ENCODE measurements around the gene NFKBIE.

NFKBIE gene

DNA sequence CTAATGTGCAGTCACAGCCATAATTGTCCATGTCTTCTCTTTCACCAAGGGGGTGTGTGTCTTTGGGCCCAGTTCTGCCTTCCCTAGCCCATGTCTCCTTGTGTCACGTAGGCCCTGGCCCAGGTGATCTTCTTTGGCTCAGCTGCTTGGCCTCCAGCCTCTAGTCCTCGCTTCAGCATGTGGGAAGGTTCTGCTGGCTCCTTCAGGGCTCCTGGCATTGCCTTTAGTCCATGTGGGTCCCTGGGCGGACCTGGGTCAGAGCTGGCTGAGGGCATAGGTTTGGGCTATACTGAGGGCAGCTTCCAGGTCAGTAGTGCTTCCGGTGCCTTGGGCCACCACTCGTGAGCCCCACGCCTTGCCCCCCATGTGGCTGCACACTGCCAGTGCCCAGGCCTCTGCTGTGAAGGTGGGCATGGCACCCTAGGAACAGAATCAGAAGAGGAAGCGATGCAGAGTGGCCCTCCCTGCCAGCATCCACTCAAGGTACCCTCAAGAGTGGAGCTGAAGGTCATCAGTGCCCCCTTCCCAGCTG lies 35.0 kb upstream of the NFKBIE start:
- H3K27me3 ChIP-seq (ENCODE audit: insufficient read depth, low read depth), result peaks cover 5% of the 10 kb centered on the region; the same call in 1 of the 2 replicates
- H3K9ac ChIP-seq, result no peak overlapping the region
- H3K79me2 ChIP-seq (ENCODE audit: insufficient read depth, low read depth), result no peaks in the 10 kb centered on the region
- H3K4me3 ChIP-seq (IDR thresholded peaks at IDR 0.05; ENCODE audit: insufficient read depth, low read depth, low read length), result no peak overlapping the region
- TF ChIP-seq, protein P1, sequence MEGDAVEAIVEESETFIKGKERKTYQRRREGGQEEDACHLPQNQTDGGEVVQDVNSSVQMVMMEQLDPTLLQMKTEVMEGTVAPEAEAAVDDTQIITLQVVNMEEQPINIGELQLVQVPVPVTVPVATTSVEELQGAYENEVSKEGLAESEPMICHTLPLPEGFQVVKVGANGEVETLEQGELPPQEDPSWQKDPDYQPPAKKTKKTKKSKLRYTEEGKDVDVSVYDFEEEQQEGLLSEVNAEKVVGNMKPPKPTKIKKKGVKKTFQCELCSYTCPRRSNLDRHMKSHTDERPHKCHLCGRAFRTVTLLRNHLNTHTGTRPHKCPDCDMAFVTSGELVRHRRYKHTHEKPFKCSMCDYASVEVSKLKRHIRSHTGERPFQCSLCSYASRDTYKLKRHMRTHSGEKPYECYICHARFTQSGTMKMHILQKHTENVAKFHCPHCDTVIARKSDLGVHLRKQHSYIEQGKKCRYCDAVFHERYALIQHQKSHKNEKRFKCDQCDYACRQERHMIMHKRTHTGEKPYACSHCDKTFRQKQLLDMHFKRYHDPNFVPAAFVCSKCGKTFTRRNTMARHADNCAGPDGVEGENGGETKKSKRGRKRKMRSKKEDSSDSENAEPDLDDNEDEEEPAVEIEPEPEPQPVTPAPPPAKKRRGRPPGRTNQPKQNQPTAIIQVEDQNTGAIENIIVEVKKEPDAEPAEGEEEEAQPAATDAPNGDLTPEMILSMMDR (conservative IDR thresholded peaks at IDR 0.05; ENCODE audit: low read depth, low read length), result no peak
- no peak overlapping the region for H3K4me2 ChIP-seq
- H2AFZ ChIP-seq (ENCODE audit: low read depth), result no peak overlapping the region
- H3K27ac ChIP-seq, result no peak overlapping the region
- no peaks in the 10 kb centered on the region for H4K20me1 ChIP-seq (ENCODE audit: insufficient read depth)
- no peaks in the 10 kb centered on the region for H3K36me3 ChIP-seq (ENCODE audit: insufficient read depth)
- H3K4me1 ChIP-seq (ENCODE audit: low read depth, poor library complexity, severe bottlenecking), result peaks cover 2% of the 10 kb centered on the region

DNA sequence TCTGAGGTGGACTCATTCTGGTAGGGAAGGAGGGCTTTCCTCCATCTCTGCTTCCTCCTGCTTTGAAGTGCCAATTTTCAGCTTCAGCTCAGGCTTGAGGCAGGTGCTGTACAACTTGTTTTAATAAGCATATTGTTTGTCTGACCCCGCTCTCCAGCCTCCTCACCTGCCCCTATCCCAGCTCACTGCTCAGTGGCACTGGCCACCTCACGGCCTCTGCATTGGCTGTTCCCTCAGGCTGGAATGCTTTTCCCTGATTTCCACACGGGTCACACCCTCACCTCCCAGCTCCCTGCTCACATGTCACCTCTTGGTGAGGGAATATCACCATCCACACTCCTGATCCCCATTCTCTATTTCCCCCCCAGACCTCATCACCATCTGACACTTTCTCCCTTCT lies 33.5 kb upstream of the NFKBIE start:
- no peak overlapping the region for H3K4me3 ChIP-seq (IDR thresholded peaks at IDR 0.05; ENCODE audit: insufficient read depth, low read depth, low read length)
- H3K9ac ChIP-seq, result no peak overlapping the region
- H3K27ac ChIP-seq, result no peak overlapping the region
- H3K79me2 ChIP-seq (ENCODE audit: insufficient read depth, low read depth), result no peaks in the 10 kb centered on the region
- H3K4me1 ChIP-seq (ENCODE audit: low read depth, poor library complexity, severe bottlenecking), result no peaks in the 10 kb centered on the region
- peaks cover 7% of the 10 kb centered on the region; the same call in 1 of the 2 replicates for H3K27me3 ChIP-seq (ENCODE audit: insufficient read depth, low read depth)
- TF ChIP-seq, protein P1 (conservative IDR thresholded peaks at IDR 0.05; ENCODE audit: low read depth, low read length), result no peak
- no peak overlapping the region for H2AFZ ChIP-seq (ENCODE audit: low read depth)
- no peak overlapping the region for H3K4me2 ChIP-seq
- H4K20me1 ChIP-seq (ENCODE audit: insufficient read depth), result no peaks in the 10 kb centered on the region
- no peaks in the 10 kb centered on the region for H3K36me3 ChIP-seq (ENCODE audit: insufficient read depth)

DNA sequence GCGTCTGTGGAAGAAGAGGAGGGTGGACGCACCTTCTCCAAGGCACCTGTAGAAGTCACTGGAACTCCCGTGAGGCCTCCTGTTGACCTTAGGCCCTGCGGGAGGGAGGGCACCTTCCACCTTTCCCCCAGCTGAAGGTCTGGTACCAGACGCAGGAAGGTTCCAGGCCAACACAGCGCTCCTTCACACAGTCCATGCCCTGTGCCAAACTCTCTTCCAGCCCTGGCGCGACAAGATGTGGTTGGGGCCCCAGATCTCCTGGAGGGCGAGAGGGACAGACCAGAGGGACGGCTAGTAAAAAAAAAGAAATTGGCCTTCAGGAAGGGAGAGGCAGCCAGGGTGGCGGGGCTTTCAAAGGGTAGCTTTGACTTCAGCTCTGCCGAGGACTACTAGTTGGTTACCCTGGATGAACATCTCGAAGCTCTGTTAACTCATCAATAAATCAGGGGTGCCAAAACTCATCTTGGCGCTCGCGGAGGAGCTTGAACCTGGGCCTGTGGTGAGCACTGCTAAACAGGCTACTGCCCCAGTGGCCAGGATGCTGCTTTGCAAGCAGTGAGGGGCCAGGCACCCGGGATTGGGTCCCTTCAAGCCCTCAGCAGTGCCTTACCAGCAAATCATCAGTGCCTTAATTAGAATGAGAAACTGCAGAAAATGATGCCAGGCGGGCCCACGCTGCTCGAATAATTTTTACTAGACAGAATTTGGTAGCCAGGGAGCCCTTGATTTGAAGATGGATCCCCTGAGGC lies 32.9 kb upstream of the NFKBIE start:
- H3K4me1 ChIP-seq (ENCODE audit: low read depth, poor library complexity, severe bottlenecking), result no peaks in the 10 kb centered on the region
- H3K9ac ChIP-seq, result no peak overlapping the region
- no peak overlapping the region for H3K27ac ChIP-seq
- no peak overlapping the region for H3K4me3 ChIP-seq (IDR thresholded peaks at IDR 0.05; ENCODE audit: insufficient read depth, low read depth, low read length)
- H3K27me3 ChIP-seq (ENCODE audit: insufficient read depth, low read depth), result peaks cover 10% of the 10 kb centered on the region; the same call in 1 of the 2 replicates
- H3K79me2 ChIP-seq (ENCODE audit: insufficient read depth, low read depth), result no peaks in the 10 kb centered on the region
- no peaks in the 10 kb centered on the region for H3K36me3 ChIP-seq (ENCODE audit: insufficient read depth)
- H3K4me2 ChIP-seq, result no peak overlapping the region
- TF ChIP-seq, protein P1 (conservative IDR thresholded peaks at IDR 0.05; ENCODE audit: low read depth, low read length), result no peak
- no peak overlapping the region for H2AFZ ChIP-seq (ENCODE audit: low read depth)
- H4K20me1 ChIP-seq (ENCODE audit: insufficient read depth), result no peaks in the 10 kb centered on the region

- Histone ChIP-seq H3K9ac (no peak overlapping the region), H3K4me2 (no peak overlapping the region), H3K79me2 (ENCODE audit: insufficient read depth, low read depth) (no peaks in the 10 kb centered on the region), H3K27me3 (ENCODE audit: insufficient read depth, low read depth) (peaks cover 16% of the 10 kb centered on the region), H2AFZ (ENCODE audit: low read depth) (no peak overlapping the region), H3K4me1 (ENCODE audit: low read depth, poor library complexity, severe bottlenecking) (no peaks in the 10 kb centered on the region), H4K20me1 (ENCODE audit: insufficient read depth) (no peaks in the 10 kb centered on the region), H3K36me3 (ENCODE audit: insufficient read depth) (no peaks in the 10 kb centered on the region), H3K27ac (no peak overlapping the region), H3K4me3 (IDR thresholded peaks at IDR 0.05; ENCODE audit: insufficient read depth, low read depth, low read length) (no peak overlapping the region)
- TF ChIP-seq, protein P1 (conservative IDR thresholded peaks at IDR 0.05; ENCODE audit: low read depth, low read length), result no peak
These were observed 32.0 kb upstream of the NFKBIE start for GRCh38 chr6:44297063-44298038.
